Measurements from ENCODE around the gene RAB31. TPM values are rescaled to one million over a fixed set of nuclear protein-coding genes. Genes with fewer than 3 reads are reported as not detected.

RAB31 gene
- total RNA-seq, 1 experiment from 2014 or later = 64.3 TPM

DNA sequence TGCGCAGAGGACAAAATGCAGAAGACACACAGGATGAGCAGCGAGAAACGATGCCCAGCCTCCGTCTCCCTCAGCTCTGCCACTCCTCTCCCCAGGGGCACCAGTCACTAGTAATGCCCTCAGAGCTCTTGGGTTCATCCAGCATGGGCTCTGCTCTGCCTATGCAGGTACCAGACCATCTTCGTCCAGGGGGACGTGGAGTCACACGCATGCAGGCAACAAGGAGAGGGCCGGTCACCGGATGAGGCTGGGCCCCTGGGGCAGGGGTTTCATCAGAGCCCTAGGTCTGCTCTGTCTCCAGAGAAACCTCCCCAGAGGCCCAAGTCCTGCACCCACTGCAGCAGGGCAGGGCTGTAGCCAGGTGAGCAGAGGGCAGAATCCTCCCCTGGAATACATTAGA lies 23.9 kb downstream of the RAB31 start:
- in situ Hi-C loops (cut with HindIII; ENCODE audit: low sequenced_read_pairs) = no loop called here
- no peak for DNase-seq (ENCODE audit: low spot score)

DNA sequence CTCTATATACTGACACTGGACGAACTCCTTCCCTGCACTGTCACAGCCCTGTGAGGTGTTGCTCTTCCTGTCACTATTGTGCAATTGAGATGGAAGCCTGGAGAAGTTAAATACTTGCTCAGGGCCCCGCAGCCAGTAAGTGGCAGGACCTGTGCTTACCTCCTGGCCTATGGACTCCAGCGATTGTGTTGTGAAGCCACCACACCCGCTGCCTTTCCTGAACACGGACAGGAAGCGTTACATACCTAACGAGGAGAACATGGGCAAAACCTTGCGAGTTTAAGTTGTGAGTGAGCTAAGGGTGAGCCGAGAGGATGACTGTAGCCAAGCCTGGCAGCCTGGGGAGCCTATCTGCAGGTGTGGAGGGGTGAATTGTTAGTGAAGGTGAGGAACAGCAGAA lies 26.1 kb downstream of the RAB31 start:
- in situ Hi-C loops (cut with HindIII; ENCODE audit: low sequenced_read_pairs) = no loop called here
- DNase-seq (ENCODE audit: low spot score) = no peak

- DNase-seq (ENCODE audit: low spot score) = no peak
- in situ Hi-C loops (cut with HindIII; ENCODE audit: low sequenced_read_pairs) = no loop called here
Measured at GRCh38 chr18:9735238-9735637, 27.1 kb downstream of the RAB31 start.

DNA sequence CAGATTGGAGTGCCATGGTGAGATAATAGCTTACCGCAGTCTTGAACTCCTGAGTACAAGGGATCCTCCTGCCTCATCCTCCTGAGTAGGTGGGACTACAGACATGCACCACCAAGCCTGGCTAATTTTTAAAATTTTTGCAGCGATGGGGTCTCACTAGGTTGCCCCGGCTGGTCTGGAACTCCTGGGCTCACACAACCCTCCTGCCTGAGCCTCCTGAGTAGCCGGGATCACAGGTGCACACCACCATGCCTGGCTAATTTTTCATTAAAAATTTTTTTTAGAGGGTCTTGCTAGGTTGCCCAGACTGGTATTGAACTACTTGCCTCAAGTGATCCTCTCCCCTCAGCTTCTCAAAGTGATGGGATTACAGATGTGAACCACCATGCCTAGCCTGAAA lies 27.8 kb downstream of the RAB31 start:
- in situ Hi-C loops (cut with HindIII; ENCODE audit: low sequenced_read_pairs) = no loop called here
- no peak for DNase-seq (ENCODE audit: low spot score)

GRCh38 chr18:9736286-9736835 lies 28.3 kb downstream of the RAB31 start:
- no peak for DNase-seq (ENCODE audit: low spot score)
- in situ Hi-C loops (cut with HindIII; ENCODE audit: low sequenced_read_pairs) = no loop called here

DNA sequence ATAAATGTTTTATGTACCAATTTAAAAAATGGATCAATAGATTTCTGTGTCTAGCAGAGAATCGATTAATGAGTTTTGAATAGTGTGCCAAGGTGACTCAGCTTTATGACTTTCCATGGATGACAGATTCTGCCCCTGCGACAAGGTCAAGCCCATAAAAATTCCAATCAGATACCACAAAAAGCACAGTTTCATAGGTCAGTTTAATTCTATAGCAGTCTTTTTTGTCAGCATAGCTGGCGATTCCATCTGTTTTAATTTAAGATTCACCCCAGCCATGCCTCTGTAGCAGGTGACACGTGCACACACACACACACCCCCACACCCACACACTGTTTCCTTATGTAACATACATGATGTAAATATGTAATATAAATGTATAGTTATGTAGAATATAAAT lies 28.9 kb downstream of the RAB31 start:
- DNase-seq (ENCODE audit: low spot score) = no peak
- in situ Hi-C loops (cut with HindIII; ENCODE audit: low sequenced_read_pairs) = no loop called here

GRCh38 chr18:9737472-9738121 lies 29.5 kb downstream of the RAB31 start:
- DNase-seq (ENCODE audit: low spot score) = peak; percentile 20
- in situ Hi-C loops (cut with HindIII; ENCODE audit: low sequenced_read_pairs) = no loop called here

DNA sequence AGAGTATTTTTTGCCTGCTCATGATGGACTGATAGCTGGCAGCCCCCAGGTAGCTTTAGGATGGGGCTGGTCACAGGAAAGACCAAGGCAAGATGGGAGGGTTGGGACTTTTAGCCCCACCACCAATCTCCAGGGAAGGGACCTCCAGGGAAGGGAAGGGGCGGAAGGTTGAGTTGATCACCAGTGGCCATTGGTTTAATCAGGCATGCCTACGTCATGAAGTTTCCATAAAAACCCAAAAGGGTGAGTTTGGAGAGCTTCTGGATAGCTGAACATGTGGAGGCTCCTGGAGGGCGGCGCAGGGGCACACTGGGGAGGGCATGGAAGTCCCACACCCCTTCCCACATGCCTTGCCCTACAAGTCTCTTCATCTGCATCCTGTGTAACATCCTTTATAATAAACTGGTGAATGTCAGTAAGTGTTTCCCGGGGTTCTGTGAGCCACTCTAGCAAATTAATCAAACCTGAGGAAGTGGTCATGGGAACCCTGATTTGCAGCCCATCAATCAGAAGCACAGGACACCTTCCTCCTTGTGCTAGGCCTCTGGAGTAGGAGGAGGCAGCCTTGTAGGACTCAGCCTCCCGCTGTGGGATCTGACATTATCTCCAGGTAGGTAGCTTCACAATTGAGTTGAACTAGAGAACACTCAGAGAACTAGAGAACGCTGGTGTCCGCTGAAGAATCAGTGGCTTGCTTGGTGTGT lies 30.3 kb downstream of the RAB31 start:
- in situ Hi-C loops (cut with HindIII; ENCODE audit: low sequenced_read_pairs) = no loop called here
- no peak for DNase-seq (ENCODE audit: low spot score)

DNA sequence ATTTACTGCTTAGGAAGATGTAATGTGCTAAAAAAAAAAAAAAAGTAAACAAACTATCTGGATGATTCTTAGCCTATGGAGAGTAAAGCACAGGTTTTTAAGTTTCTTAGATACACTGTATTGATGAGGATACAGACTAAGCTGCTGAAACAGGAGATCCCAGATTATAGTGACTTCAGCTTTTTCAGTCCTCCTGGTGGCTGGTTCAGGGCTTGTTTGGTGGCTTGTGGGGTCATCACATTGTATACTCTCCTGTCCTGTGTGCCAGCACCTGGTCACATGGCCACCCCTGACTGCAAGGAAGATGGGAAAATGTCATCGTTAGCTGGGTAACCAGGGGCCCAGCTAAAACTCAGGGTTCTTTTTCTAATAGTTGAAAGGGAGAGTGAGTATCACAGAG lies 31.4 kb downstream of the RAB31 start:
- no peak for DNase-seq (ENCODE audit: low spot score)
- in situ Hi-C loops (cut with HindIII; ENCODE audit: low sequenced_read_pairs) = no loop called here

DNA sequence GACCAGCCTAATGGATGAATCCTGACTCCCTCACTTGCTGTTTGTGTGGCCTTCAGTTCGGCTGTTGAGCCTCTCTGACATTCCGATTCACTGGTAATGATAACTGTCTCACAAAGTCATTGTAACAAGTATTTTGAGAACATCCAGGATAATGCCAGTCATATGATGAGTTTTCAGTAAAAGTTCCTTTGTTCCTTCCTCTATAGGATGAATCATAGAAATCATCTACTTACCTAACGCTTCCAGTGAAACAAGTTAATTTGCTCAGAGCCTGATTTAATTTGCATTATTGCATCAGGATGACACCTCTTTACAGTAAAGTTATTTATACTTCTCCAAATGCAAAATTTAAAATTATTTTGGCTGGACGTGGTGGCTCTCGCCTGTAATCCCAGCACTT lies 32.0 kb downstream of the RAB31 start:
- in situ Hi-C loops (cut with HindIII; ENCODE audit: low sequenced_read_pairs) = no loop called here
- DNase-seq (ENCODE audit: low spot score) = no peak

GRCh38 chr18:9741406-9741792 lies 33.3 kb downstream of the RAB31 start:
- DNase-seq (ENCODE audit: low spot score) = no peak
- in situ Hi-C loops (cut with HindIII; ENCODE audit: low sequenced_read_pairs) = no loop called here

GRCh38 chr18:9741793-9742523 lies 33.9 kb downstream of the RAB31 start:
- no peak for DNase-seq (ENCODE audit: low spot score)

GRCh38 chr18:9742524-9743131 lies 34.5 kb downstream of the RAB31 start:
- in situ Hi-C loops (cut with HindIII; ENCODE audit: low sequenced_read_pairs) = no loop called here
- peak; percentile 16 for DNase-seq (ENCODE audit: low spot score)

More at GRCh38 chr18:9741793-9742523, 33.9 kb downstream of the RAB31 start:
- in situ Hi-C loops (cut with HindIII; ENCODE audit: low sequenced_read_pairs) = no loop called here

DNA sequence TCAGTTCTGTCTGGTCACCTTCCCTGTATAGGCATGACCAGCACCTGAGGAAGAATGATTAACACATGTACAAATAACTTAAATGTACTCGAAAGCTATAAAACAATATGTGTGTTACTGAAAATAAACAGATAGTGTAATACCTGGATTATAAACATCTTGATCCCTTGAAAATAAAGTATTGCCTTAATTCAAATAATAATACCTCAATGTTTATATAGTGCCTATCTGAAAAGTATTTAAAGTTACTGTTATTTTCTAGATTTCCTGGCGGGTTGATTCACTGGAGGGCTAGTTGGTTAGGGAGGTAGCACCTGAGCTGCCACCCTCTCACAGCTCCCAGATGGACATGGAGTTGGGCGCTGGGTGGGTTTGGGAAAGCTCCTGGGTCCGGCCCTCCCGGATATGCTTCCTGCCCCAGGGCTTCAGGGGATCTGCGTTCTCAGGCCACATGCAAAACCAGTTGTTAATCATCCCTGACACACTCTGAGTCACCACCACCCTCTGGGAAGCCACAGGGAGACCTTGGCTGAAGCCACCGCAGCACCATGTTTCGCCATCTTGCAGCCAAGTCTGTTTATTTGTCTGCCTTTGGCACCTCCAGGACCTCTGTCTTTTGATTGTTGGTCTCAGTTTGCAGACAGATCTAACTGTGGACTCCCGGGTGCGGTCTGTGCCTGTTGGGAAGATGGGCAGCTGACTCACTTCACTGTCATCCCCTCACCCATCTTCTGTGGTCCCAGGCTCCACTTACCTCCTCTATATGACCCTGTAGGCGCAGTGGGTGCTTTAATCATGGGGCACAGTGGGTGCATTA lies 35.3 kb downstream of the RAB31 start:
- no peak for DNase-seq (ENCODE audit: low spot score)

GRCh38 chr18:9746958-9747357 lies 38.9 kb downstream of the RAB31 start:
- DNase-seq (ENCODE audit: low spot score) = no peak
- in situ Hi-C loops (cut with HindIII; ENCODE audit: low sequenced_read_pairs) = no loop called here

More for the DNA sequence above, 35.3 kb downstream of the RAB31 start:
- in situ Hi-C loops (cut with HindIII; ENCODE audit: low sequenced_read_pairs) = no loop called here

- in situ Hi-C loops (cut with HindIII; ENCODE audit: low sequenced_read_pairs) = no loop called here
- DNase-seq (ENCODE audit: low spot score) = no peak
Measured at GRCh38 chr18:9749611-9750010, 41.5 kb downstream of the RAB31 start.

- in situ Hi-C loops (cut with HindIII; ENCODE audit: low sequenced_read_pairs) = no loop called here
- no peak for DNase-seq (ENCODE audit: low spot score)
Measured at GRCh38 chr18:9750112-9750511, 42.0 kb downstream of the RAB31 start.

- in situ Hi-C loops (cut with HindIII; ENCODE audit: low sequenced_read_pairs) = no loop called here
- no peak for DNase-seq (ENCODE audit: low spot score)
Measured at GRCh38 chr18:9750606-9751304, 42.7 kb downstream of the RAB31 start.

All from G401 (cell line).